Endothelial cell of umbilical vein (primary cell): ENCODE data around the gene CHST3. TPM values are rescaled to one million over a fixed set of nuclear protein-coding genes. Genes with fewer than 3 reads are reported as not detected.

ENCODE experiments used
- BruUV-seq: library from RNA; stranded (reverse); fragments of 400-500 nt; replicated peaks from 2 replicates; lab custom pipeline; 2021; lab: Mats Ljungman, UMichigan
- CTCF ChIA-PET: fragments of 300-600, 350-600 bp; sonication (Branson Sonifier 250); formaldehyde crosslinking; loops from one replicate; lab custom pipeline; 2021; ENCODE audit warnings: antibody characterized with exemption, inconsistent platforms; lab: Charles Lee
- POLR2A ChIA-PET: fragments of 300-600, 350-600 bp; sonication (Branson Sonifier 250); formaldehyde crosslinking; loops from one replicate; lab custom pipeline; 2021; ENCODE audit warnings: antibody characterized with exemption, inconsistent platforms; lab: Charles Lee
- DNase-seq: peaks from one replicate; pipeline ENCODE4 v3.0.0-alpha.2; 2011; ENCODE audit warnings: low read depth, low spot score
- FAIRE-seq: peaks from 2 replicates; lab custom pipeline; 2011; peaks lifted over from hg19 to GRCh38; lab: Jason Lieb, UNC
- H2AFZ ChIP-seq: 2 replicates; pipeline ENCODE4 v1.6.0; 2012; ENCODE audit warnings: low read depth, low read length, control low read depth, inconsistent platforms
- H3K27ac ChIP-seq: 2 replicates; pipeline ENCODE4 v1.5.1; 2011; ENCODE audit warnings: low read depth, mild to moderate bottlenecking, control low read depth, low read length, moderate library complexity; ENCODE audit not compliant: insufficient read depth
- H3K27me3 ChIP-seq, 2 experiments: 2 replicates each; pipeline versions ENCODE4 v1.6.0 to v1.6.1; 2011; ENCODE audit warnings: low read length in 2 of 2, mixed read lengths in 1 of 2; ENCODE audit not compliant: control insufficient read depth in 2 of 2, insufficient read depth in 2 of 2
- H3K36me3 ChIP-seq, 2 experiments: 2 replicates in 1 of 2; 3 replicates in 1 of 2; pipeline ENCODE4 v1.5.1; 2011; ENCODE audit warnings: low read length in 2 of 2, mild to moderate bottlenecking in 1 of 2, moderate library complexity in 1 of 2; ENCODE audit not compliant: control insufficient read depth in 2 of 2, insufficient read depth in 2 of 2; ENCODE audit errors: extremely low read depth in 1 of 2
- H3K4me1 ChIP-seq: 3 replicates; pipeline ENCODE4 v1.5.1; 2011; ENCODE audit warnings: mild to moderate bottlenecking, low read length; ENCODE audit not compliant: control insufficient read depth, insufficient read depth; ENCODE audit errors: extremely low read depth
- H3K4me2 ChIP-seq: 2 replicates; pipeline ENCODE4 v1.6.1; 2011; ENCODE audit warnings: low read length, control low read depth, mixed read lengths; ENCODE audit not compliant: insufficient read depth
- H3K4me3 ChIP-seq, 3 experiments: fragments of 200-600 bp in 1 of 3; sonication (generic), shearing (Covaris generic) in 1 of 3; replicated peaks in 1 of 3; 2 replicates each; pipeline ENCODE4 v1.5.1; 2011 to 2016; ENCODE audit warnings: control low read depth in 3 of 3, low read length in 3 of 3, mild to moderate bottlenecking in 2 of 3, inconsistent platforms in 1 of 3, low read depth in 1 of 3, moderate library complexity in 1 of 3; ENCODE audit not compliant: insufficient read depth in 1 of 3
- H3K79me2 ChIP-seq: 2 replicates; pipeline ENCODE4 v1.6.0; 2012; ENCODE audit warnings: low read length, inconsistent platforms; ENCODE audit not compliant: control insufficient read depth, insufficient read depth
- H3K9ac ChIP-seq: replicated peaks from 2 replicates; pipeline ENCODE3; 2011; ENCODE audit warnings: low read length, control low read depth; ENCODE audit not compliant: insufficient read depth; ENCODE audit errors: extremely low read depth
- H3K9me1 ChIP-seq: replicated peaks from 3 replicates; pipeline ENCODE4 v1.6.0; 2011; ENCODE audit warnings: mild to moderate bottlenecking, low read length; ENCODE audit not compliant: control insufficient read depth, insufficient read depth; ENCODE audit errors: extremely low read depth
- H3K9me3 ChIP-seq: replicated peaks from 2 replicates; pipeline ENCODE4 v1.5.1; 2012; ENCODE audit warnings: low read length, inconsistent platforms; ENCODE audit not compliant: control insufficient read depth, insufficient read depth
- H4K20me1 ChIP-seq: replicated peaks from 2 replicates; pipeline ENCODE3; 2011; ENCODE audit warnings: mild to moderate bottlenecking, low read length; ENCODE audit not compliant: control insufficient read depth, insufficient read depth; ENCODE audit errors: extremely low read depth
- FOS ChIP-seq: IDR thresholded peaks from 2 replicates; pipeline ENCODE4 v1.6.1; 2011; ENCODE audit warnings: mild to moderate bottlenecking, low read length, moderate library complexity, borderline replicate concordance; ENCODE audit not compliant: insufficient read depth
- GATA2 ChIP-seq: IDR thresholded peaks from 2 replicates; pipeline ENCODE4 v1.7.0; 2011; ENCODE audit warnings: low read depth, mild to moderate bottlenecking, moderate library complexity, mixed read lengths, low read length; ENCODE audit not compliant: insufficient read length, insufficient read depth
- JUN ChIP-seq: IDR thresholded peaks from 2 replicates; pipeline ENCODE4 v1.6.1; 2011; ENCODE audit warnings: borderline replicate concordance, low read depth; ENCODE audit not compliant: insufficient read length, insufficient read depth
- MYC ChIP-seq: IDR thresholded peaks from one replicate; pipeline ENCODE4 v1.6.1; 2011; ENCODE audit warnings: mild to moderate bottlenecking, low read depth, low read length
- POLR2A ChIP-seq: IDR thresholded peaks from 2 replicates; pipeline ENCODE4 v1.6.1; 2012; ENCODE audit warnings: low read depth, mild to moderate bottlenecking, control low read depth, low read length
- POLR2AphosphoS5 ChIP-seq: IDR thresholded peaks from 2 replicates; pipeline ENCODE4 v1.6.1; 2012; ENCODE audit warnings: low read depth, mild to moderate bottlenecking, control low read depth, low read length, moderate library complexity; ENCODE audit not compliant: insufficient read depth
- dilution Hi-C: fragments of 300-500 bp; cut with MboI; formaldehyde crosslinking; loops from one replicate; pipeline ENCODE4 v1.15.0; 2019; ENCODE audit warnings: low sequenced_read_pairs; ENCODE audit not compliant: extremely low pct_ligation_motif_present
- intact Hi-C: fragments of 100-400 bp; cut with micrococcal nuclease; formaldehyde crosslinking; loops from one replicate; pipeline ENCODE4 v1.10.0; 2022
- polyA plus RNA-seq, 4 experiments: library from polyadenylated mRNA; depleted of rRNA in 3 of 4; stranded (reverse) in 3 of 4; unstranded in 1 of 4; fragments of >200 nt; gene quantifications; 2 replicates each; pipeline versions ENCODE4 v1.2.1 to v1.2.3, GENCODE V29; 2011 to 2012; ENCODE audit warnings: missing spikeins in 1 of 4
- total RNA-seq: library from RNA; stranded (reverse); gene quantifications from 2 replicates; pipeline ENCODE4 v1.2.3, GENCODE V29; 2021
- TF ChIP-seq, protein P1 (sequence below): IDR thresholded peaks from 2 replicates; pipeline ENCODE4 v1.6.1; 2011; ENCODE audit not compliant: insufficient read depth, insufficient read length
- TF ChIP-seq, protein P2 (sequence below), 2 donors: IDR thresholded peaks; 1 replicate in 1 of 2; 2 replicates in 1 of 2; pipeline ENCODE4 v1.5.1; 2011; ENCODE audit warnings: low read length in 2 of 2, mild to moderate bottlenecking in 2 of 2, moderate library complexity in 2 of 2, control low read depth in 1 of 2, inconsistent platforms in 1 of 2, low read depth in 1 of 2; ENCODE audit not compliant: insufficient read depth in 1 of 2; ENCODE audit errors: extremely low read depth in 1 of 2

CHST3 gene
- total and polyA plus RNA-seq, 2 donors (not counting 3 experiments of a cell fraction or from before 2014, with no cell fraction given), result 5.5 to 11.5 TPM

DNA sequence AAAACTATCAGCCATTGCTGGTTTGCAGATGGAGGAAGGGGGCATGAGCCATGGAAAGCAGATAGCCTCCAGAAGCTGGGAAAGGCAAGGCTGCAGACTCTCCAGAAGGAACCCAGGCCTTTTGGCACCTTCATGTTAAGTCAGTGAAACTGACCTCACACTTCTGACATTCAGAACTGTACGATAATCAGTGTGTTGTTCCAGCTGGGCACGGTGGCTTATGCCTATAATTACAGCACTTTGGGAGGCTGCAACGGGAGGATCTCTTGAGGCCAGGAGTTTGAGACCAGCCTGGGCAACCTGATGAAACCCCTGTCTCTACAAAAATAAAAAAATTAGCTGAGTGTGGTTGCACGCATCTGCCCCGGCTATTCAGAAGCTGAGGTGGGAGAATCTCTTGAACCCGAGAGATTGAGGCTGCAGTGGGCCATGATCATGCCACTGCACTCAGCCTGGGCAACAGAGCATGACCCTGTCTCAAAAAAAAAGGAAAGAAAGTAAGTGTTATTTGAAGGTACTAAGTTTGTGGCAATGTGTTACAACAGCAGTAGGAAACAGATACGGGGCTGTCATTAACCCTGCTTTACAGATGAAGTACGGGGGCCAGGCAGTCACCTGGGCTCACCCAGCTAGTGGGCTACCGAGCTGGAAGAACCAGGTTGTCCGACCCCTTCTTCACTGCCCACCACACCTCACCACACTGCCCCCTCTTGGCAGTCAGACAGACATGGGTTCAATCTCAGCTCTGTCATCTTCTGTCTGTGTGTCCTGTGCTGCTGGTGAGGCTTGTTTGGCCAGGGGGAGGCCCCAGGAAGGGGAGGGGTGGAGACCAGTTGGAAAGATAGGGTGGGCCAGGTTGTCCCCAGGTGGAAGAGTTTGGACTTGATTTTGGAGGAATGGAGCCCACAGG lies 18.3 kb downstream of the CHST3 start:
- no peak for FAIRE-seq
- TF ChIP-seq, protein P1, sequence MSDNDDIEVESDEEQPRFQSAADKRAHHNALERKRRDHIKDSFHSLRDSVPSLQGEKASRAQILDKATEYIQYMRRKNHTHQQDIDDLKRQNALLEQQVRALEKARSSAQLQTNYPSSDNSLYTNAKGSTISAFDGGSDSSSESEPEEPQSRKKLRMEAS, result no peak
- TF ChIP-seq GATA2 (no peak), POLR2AphosphoS5 (no peak), POLR2A (no peak)
- CTCF ChIA-PET, result interaction anchor here (1.4 kb wide), 1 partner anchor 66 kb away, joined by 4 read pairs; no protein-coding TSS in a partner anchor
- Histone ChIP-seq H4K20me1 (no peaks in the 10 kb centered on the region), H3K4me1 (peaks cover 58% of the 10 kb centered on the region), H3K4me2 (no peak overlapping the region), H3K9ac (no peak overlapping the region), H3K9me1 (no peaks in the 10 kb centered on the region), H3K9me3 (no peaks in the 10 kb centered on the region), H3K4me3 (no peak overlapping the region), H3K79me2 (no peaks in the 10 kb centered on the region), H2AFZ (no peak overlapping the region), H3K36me3 (no peaks in the 10 kb centered on the region), H3K27me3 (no peaks in the 10 kb centered on the region), H3K27ac (no peak overlapping the region)
- DNase-seq, result no peak
- dilution Hi-C loops (no loop called here), intact Hi-C loops (no loop called here)
- POLR2A ChIA-PET, result no interaction called here
- BruUV-seq, result no TSS peak

DNA sequence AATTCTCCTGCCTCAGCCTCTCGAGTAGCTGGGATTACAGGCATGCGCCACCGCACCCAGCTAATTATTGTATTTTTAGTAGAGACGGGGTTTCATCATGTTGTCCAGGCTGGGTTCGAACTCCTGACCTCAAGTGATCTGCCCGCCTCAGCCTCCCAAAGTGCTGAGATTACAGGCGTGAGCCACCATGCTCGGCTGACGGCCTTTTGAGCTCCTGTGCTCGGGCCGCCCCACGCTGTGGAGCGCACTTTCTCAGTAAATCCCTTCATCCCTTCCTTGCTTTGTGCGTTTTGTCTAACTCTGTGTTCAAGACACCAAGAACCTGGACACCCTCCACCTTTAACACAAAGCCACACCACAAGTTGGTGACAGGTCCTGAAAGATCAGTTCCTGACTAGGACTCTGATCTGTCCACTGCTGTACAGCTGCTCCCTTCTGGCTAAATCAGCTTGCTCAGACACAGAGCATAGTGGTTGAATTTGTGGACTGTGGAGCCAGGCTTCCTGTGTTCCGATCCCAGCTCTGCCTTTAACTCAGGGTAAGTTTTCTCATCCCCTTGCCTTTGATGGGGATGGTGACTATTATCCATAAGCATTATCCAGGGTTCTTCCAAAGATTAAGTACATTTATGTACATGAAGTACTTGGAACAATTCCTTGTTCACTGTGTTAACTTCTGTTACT lies 20.1 kb downstream of the CHST3 start:
- Histone ChIP-seq H2AFZ (no peak overlapping the region), H3K4me3 (no peak overlapping the region), H3K27me3 (no peaks in the 10 kb centered on the region), H4K20me1 (no peaks in the 10 kb centered on the region), H3K4me1 (peaks cover 42% of the 10 kb centered on the region), H3K4me2 (no peak overlapping the region), H3K79me2 (no peaks in the 10 kb centered on the region), H3K9me3 (no peaks in the 10 kb centered on the region), H3K9ac (no peak overlapping the region), H3K36me3 (no peaks in the 10 kb centered on the region), H3K9me1 (no peaks in the 10 kb centered on the region), H3K27ac (no peak overlapping the region)
- ChIA-PET CTCF (interaction anchor here (0.6 to 1.9 kb wide), 10 partner anchors 11 to 149 kb away, joined by 3 to 16 read pairs (median 3); no protein-coding TSS in a partner anchor), POLR2A (no interaction called here)
- DNase-seq (no peak), FAIRE-seq (peak; percentile 54)
- intact Hi-C loops (no loop called here), dilution Hi-C loops (no loop called here)
- BruUV-seq, result no TSS peak
- TF ChIP-seq MYC (no peak), FOS (no peak), POLR2AphosphoS5 (no peak), JUN (no peak)
- TF ChIP-seq, protein P1, result no peak
- TF ChIP-seq, protein P2, sequence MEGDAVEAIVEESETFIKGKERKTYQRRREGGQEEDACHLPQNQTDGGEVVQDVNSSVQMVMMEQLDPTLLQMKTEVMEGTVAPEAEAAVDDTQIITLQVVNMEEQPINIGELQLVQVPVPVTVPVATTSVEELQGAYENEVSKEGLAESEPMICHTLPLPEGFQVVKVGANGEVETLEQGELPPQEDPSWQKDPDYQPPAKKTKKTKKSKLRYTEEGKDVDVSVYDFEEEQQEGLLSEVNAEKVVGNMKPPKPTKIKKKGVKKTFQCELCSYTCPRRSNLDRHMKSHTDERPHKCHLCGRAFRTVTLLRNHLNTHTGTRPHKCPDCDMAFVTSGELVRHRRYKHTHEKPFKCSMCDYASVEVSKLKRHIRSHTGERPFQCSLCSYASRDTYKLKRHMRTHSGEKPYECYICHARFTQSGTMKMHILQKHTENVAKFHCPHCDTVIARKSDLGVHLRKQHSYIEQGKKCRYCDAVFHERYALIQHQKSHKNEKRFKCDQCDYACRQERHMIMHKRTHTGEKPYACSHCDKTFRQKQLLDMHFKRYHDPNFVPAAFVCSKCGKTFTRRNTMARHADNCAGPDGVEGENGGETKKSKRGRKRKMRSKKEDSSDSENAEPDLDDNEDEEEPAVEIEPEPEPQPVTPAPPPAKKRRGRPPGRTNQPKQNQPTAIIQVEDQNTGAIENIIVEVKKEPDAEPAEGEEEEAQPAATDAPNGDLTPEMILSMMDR (IDR thresholded peaks at IDR 0.05; ENCODE audit: extremely low read depth in 1 of 2, insufficient read depth in 1 of 2, low read depth in 1 of 2, low read length in 2 of 2), result no peak
